ENCODE data around the gene NOD2. TPM values are rescaled to one million over a fixed set of nuclear protein-coding genes. Genes with fewer than 3 reads are reported as not detected.

NOD2 gene
- total and polyA plus RNA-seq, 2 experiments from 2014 or later, result 0.27 to 0.66 TPM

GRCh38 chr16:50756473-50756872 lies 63.1 kb downstream of the NOD2 start (continued):
- no peak for TF ChIP-seq CTCF (conservative IDR thresholded peaks at IDR 0.05; ENCODE audit: low read depth in 2 of 2)
- no peak for TF ChIP-seq ETS1 (IDR thresholded peaks at IDR 0.05)

- Histone ChIP-seq H3K27ac (ENCODE audit: low read depth) (no peak overlapping the region), H3K4me2 (no peak overlapping the region), H3K4me1 (ENCODE audit: insufficient read depth) (0 out of 2 replicates have a peak, but pooled peaks cover 4% of the 10 kb centered on the region), H3K36me3 (ENCODE audit: insufficient read depth) (no peaks in the 10 kb centered on the region), H2AFZ (no peak overlapping the region), H3K27me3 (ENCODE audit: insufficient read depth) (no peaks in the 10 kb centered on the region), H3K9me2 (ENCODE audit: insufficient read depth) (no peaks in the 10 kb centered on the region), H3K4me3 (no peak overlapping the region), H3K79me2 (replicated peaks; ENCODE audit: insufficient read depth) (no peaks in the 10 kb centered on the region; the same call in none of the 2 replicates), H4K20me1 (replicated peaks; ENCODE audit: insufficient read depth) (no peaks in the 10 kb centered on the region; the same call in 1 of the 2 replicates), H3F3A (replicated peaks; ENCODE audit: low read depth) (no peaks in the 10 kb centered on the region)
- peaks cover 11% of the 10 kb centered on the region for H3K36me3 Mint-ChIP-seq (ENCODE audit: low read depth)
- H3K4me1 Mint-ChIP-seq, result peaks cover 12% of the 10 kb centered on the region
- no peak overlapping the region for H3K27ac Mint-ChIP-seq
- ATAC-seq (no peak), DNase-seq (ENCODE audit: low spot score) (no peak)
- H3K4me3 Mint-ChIP-seq, result no peak overlapping the region
- peaks cover 1% of the 10 kb centered on the region for H3K27me3 Mint-ChIP-seq (ENCODE audit: insufficient read depth, low read depth, poor library complexity)
- H3K9me3 Mint-ChIP-seq, result peaks cover 6% of the 10 kb centered on the region; the same call in 1 of the 3 replicates
- TF ChIP-seq EZH2phosphoT487 (IDR thresholded peaks at IDR 0.05; ENCODE audit: unreplicated experiment), result no peak
- TF ChIP-seq STAT1 (IDR thresholded peaks at IDR 0.05; ENCODE audit: unreplicated experiment), result no peak
- no peak for TF ChIP-seq ETS1 (IDR thresholded peaks at IDR 0.05)
- TF ChIP-seq EZH2 (IDR thresholded peaks at IDR 0.05; ENCODE audit: low read depth, unreplicated experiment), result no peak
- no peak for TF ChIP-seq ZNF114 (CRISPR knock-in tag; IDR thresholded peaks at IDR 0.05)
Observed at GRCh38 chr16:50761267-50761666, 67.9 kb downstream of the NOD2 start.

GRCh38 chr16:50762241-50762640 lies 68.8 kb downstream of the NOD2 start:
- no peak for ATAC-seq
- H3K79me2 ChIP-seq (replicated peaks; ENCODE audit: insufficient read depth), result no peaks in the 10 kb centered on the region; the same call in none of the 2 replicates
- H4K20me1 ChIP-seq (replicated peaks; ENCODE audit: insufficient read depth), result no peaks in the 10 kb centered on the region; the same call in 1 of the 2 replicates
- Mint-ChIP-seq H3K27ac (no peak overlapping the region), H3K36me3 (ENCODE audit: low read depth) (peaks cover 19% of the 10 kb centered on the region), H3K4me3 (no peak overlapping the region), H3K9me3 (peaks cover 10% of the 10 kb centered on the region; the same call in 2 of the 3 replicates), H3K27me3 (ENCODE audit: insufficient read depth, low read depth, poor library complexity) (peaks cover 1% of the 10 kb centered on the region), H3K4me1 (peaks cover 12% of the 10 kb centered on the region)
- 0 out of 2 replicates have a peak, but pooled peaks cover 4% of the 10 kb centered on the region for H3K4me1 ChIP-seq (ENCODE audit: insufficient read depth)
- no peak for DNase-seq (ENCODE audit: low spot score)
- no peaks in the 10 kb centered on the region for H3F3A ChIP-seq (replicated peaks; ENCODE audit: low read depth)
- H3K4me3 ChIP-seq, result no peak overlapping the region
- H3K27ac ChIP-seq (ENCODE audit: low read depth), result no peak overlapping the region
- no peaks in the 10 kb centered on the region for H3K36me3 ChIP-seq (ENCODE audit: insufficient read depth)
- H3K4me2 ChIP-seq, result no peak overlapping the region
- no peaks in the 10 kb centered on the region for H3K27me3 ChIP-seq (ENCODE audit: insufficient read depth)
- no peak overlapping the region for H2AFZ ChIP-seq
- H3K9me2 ChIP-seq (ENCODE audit: insufficient read depth), result no peaks in the 10 kb centered on the region
- no peak for TF ChIP-seq STAT1 (IDR thresholded peaks at IDR 0.05; ENCODE audit: unreplicated experiment)
- TF ChIP-seq REST (IDR thresholded peaks at IDR 0.05; ENCODE audit: unreplicated experiment), result no peak
- TF ChIP-seq CTCF (conservative IDR thresholded peaks at IDR 0.05; ENCODE audit: low read depth in 2 of 2), result no peak
- no peak for TF ChIP-seq NANOG (IDR thresholded peaks at IDR 0.05; ENCODE audit: borderline replicate concordance)
- no peak for TF ChIP-seq POLR2AphosphoS5 (IDR thresholded peaks at IDR 0.05; ENCODE audit: low read depth)
